PC-3 (cell line): ENCODE measurements around the gene SLC44A3. TPM values are rescaled to one million over a fixed set of nuclear protein-coding genes. Genes with fewer than 3 reads are reported as not detected.

ENCODE experiments used
- ATAC-seq: fragments of 200-7000 bp; cut with Tn5 transposase; 2 replicates; pipeline ENCODE4 v1.9.1; 2020; ENCODE audit warnings: mild to moderate bottlenecking, moderate library complexity
- BruUV-seq: library from RNA; stranded (reverse); fragments of 400-500 nt; replicated peaks from 2 replicates; lab custom pipeline; 2021; lab: Mats Ljungman, UMichigan
- CTCF ChIA-PET: fragments of 300-600 bp; sonication (Branson Sonifier 250); formaldehyde crosslinking; loops from one replicate; lab custom pipeline; 2022; ENCODE audit warnings: antibody characterized with exemption; lab: Charles Lee
- POLR2A ChIA-PET: fragments of 300-600 bp; sonication (Branson Sonifier 250); formaldehyde crosslinking; loops from one replicate; lab custom pipeline; 2022; ENCODE audit warnings: antibody characterized with exemption; ENCODE audit not compliant: unreplicated experiment; lab: Charles Lee
- DNase-seq: peaks from one replicate; pipeline ENCODE4 v3.0.0-alpha.2; 2015
- H2AFZ ChIP-seq: fragments of 300-600 bp; sonication (generic); 2 replicates; pipeline ENCODE4 v1.6.0; 2016; ENCODE audit warnings: antibody characterized with exemption, low read length
- H3F3A ChIP-seq: fragments of 300-600 bp; sonication (generic); one replicate; pipeline ENCODE4 v1.6.0; 2017; ENCODE audit warnings: antibody characterized with exemption, low read length, control low read depth, mild to moderate bottlenecking; ENCODE audit not compliant: unreplicated experiment
- H3K27ac ChIP-seq: fragments of 300-600 bp; sonication (generic); 2 replicates; pipeline ENCODE4 v1.5.1; 2016; ENCODE audit warnings: mild to moderate bottlenecking, low read length
- H3K27me3 ChIP-seq: fragments of 300-600 bp; sonication (generic); 2 replicates; pipeline ENCODE4 v1.6.1; 2016; ENCODE audit warnings: low read length, mixed read lengths
- H3K36me3 ChIP-seq: fragments of 300-600 bp; sonication (generic); 2 replicates; pipeline ENCODE4 v1.6.1; 2016; ENCODE audit warnings: low read depth, mixed run types, low read length, mixed read lengths
- H3K4me1 ChIP-seq: fragments of 300-600 bp; sonication (generic); 2 replicates; pipeline ENCODE4 v1.5.1; 2016; ENCODE audit warnings: low read length; ENCODE audit not compliant: insufficient read depth
- H3K4me2 ChIP-seq: fragments of 300-600 bp; sonication (generic); 2 replicates; pipeline ENCODE4 v1.6.0; 2016; ENCODE audit warnings: low read length
- H3K4me3 ChIP-seq: fragments of 300-600 bp; sonication (generic); 2 replicates; pipeline ENCODE4 v1.5.1; 2016; ENCODE audit warnings: mild to moderate bottlenecking, low read length, mixed read lengths
- H3K79me2 ChIP-seq: fragments of 300-600 bp; sonication (generic); 2 replicates; pipeline ENCODE4 v1.6.1; 2017; ENCODE audit warnings: low read length, mixed read lengths
- H3K9ac ChIP-seq: fragments of 300-600 bp; sonication (generic); 2 replicates; pipeline ENCODE4 v1.6.0; 2016; ENCODE audit warnings: mild to moderate bottlenecking, low read length
- H3K9me2 ChIP-seq: fragments of 300-600 bp; sonication (generic); replicated peaks from 2 replicates; pipeline ENCODE4 v1.6.1; 2016; ENCODE audit warnings: mixed run types, low read length, mixed read lengths
- H3K9me3 ChIP-seq: fragments of 300-600 bp; sonication (generic); 2 replicates; pipeline ENCODE4 v1.6.1; 2016; ENCODE audit warnings: low read length, mixed read lengths
- H4K20me1 ChIP-seq: fragments of 300-600 bp; sonication (generic); 2 replicates; pipeline ENCODE4 v1.6.1; 2016; ENCODE audit warnings: low read length, mixed read lengths
- CTCF ChIP-seq: fragments of 300-600 bp; sonication (generic); conservative IDR thresholded peaks from 2 replicates; pipeline ENCODE4 v1.5.1; 2017; ENCODE audit warnings: antibody characterized with exemption, low read depth, mild to moderate bottlenecking, low read length
- EZH2 ChIP-seq: fragments of 300-600 bp; sonication (generic); IDR thresholded peaks from one replicate; pipeline ENCODE4 v1.6.1; 2017; ENCODE audit warnings: antibody characterized with exemption, mild to moderate bottlenecking, low read length; ENCODE audit not compliant: unreplicated experiment
- EZH2phosphoT487 ChIP-seq: fragments of 300-600 bp; sonication (generic); IDR thresholded peaks from 2 replicates; pipeline ENCODE4 v1.6.1; 2018; ENCODE audit warnings: mild to moderate bottlenecking, antibody characterized with exemption, low read length, borderline replicate concordance
- intact Hi-C: fragments of 100-400 bp; cut with micrococcal nuclease; formaldehyde crosslinking; loops from 2 replicates; pipeline ENCODE4 v1.9.0; 2023
- total RNA-seq: library from RNA; depleted of rRNA; stranded (reverse); fragments of >200 nt; gene quantifications from 2 replicates; pipeline ENCODE4 v1.2.3, GENCODE V29; 2014

The SLC44A3 gene
- total RNA-seq, 1 experiment from 2014 or later = 9.2 TPM

GRCh38 chr1:94925561-94926125 is 105.5 kb downstream of the SLC44A3 start:
- H3K4me3 ChIP-seq = peak overlapping the region; percentile 89
- peaks cover 3% of the 10 kb centered on the region for H3F3A ChIP-seq
- POLR2A ChIA-PET = no interaction called here
- peaks cover 25% of the 10 kb centered on the region for H3K36me3 ChIP-seq
- H3K4me1 ChIP-seq = peaks cover 29% of the 10 kb centered on the region
- ATAC-seq (peak; percentile 63), DNase-seq (peak; percentile 95)
- H3K9me3 ChIP-seq = no peaks in the 10 kb centered on the region
- peaks cover 62% of the 10 kb centered on the region for H3K79me2 ChIP-seq
- H4K20me1 ChIP-seq = peaks cover 42% of the 10 kb centered on the region
- H3K9ac ChIP-seq = peak overlapping the region; percentile 87
- no TSS peak for BruUV-seq
- no peaks in the 10 kb centered on the region for H3K27me3 ChIP-seq
- intact Hi-C loops = loop anchor here (1.0 to 2.0 kb wide), 3 partner anchors 37 to 116 kb away; no protein-coding TSS in a partner anchor
- H3K27ac ChIP-seq = peak overlapping the region; percentile 84
- CTCF ChIA-PET = interaction anchor here (1.0 kb wide), 1 partner anchor 71 kb away, joined by 4 read pairs; no protein-coding TSS in a partner anchor
- H2AFZ ChIP-seq = peak overlapping the region; percentile 66
- TF ChIP-seq EZH2phosphoT487 (no peak), CTCF (no peak), EZH2 (no peak)
- peak overlapping the region; percentile 86 for H3K4me2 ChIP-seq
- no peaks in the 10 kb centered on the region for H3K9me2 ChIP-seq

GRCh38 chr1:94926126-94926914 is 106.2 kb downstream of the SLC44A3 start:
- Histone ChIP-seq H3K4me2 (peak overlapping the region; percentile 86), H2AFZ (peak overlapping the region; percentile 66), H3K4me3 (peak overlapping the region; percentile 89), H3K9me3 (no peaks in the 10 kb centered on the region), H3K79me2 (peaks cover 55% of the 10 kb centered on the region), H3K9ac (peak overlapping the region; percentile 87), H3K9me2 (no peaks in the 10 kb centered on the region), H3K27ac (peak overlapping the region; percentile 84), H3F3A (peaks cover 3% of the 10 kb centered on the region), H3K4me1 (peaks cover 25% of the 10 kb centered on the region), H3K36me3 (peaks cover 21% of the 10 kb centered on the region), H3K27me3 (no peaks in the 10 kb centered on the region), H4K20me1 (peaks cover 38% of the 10 kb centered on the region)
- BruUV-seq = TSS peak; percentile 90
- TF ChIP-seq CTCF (peak; percentile 68), EZH2phosphoT487 (no peak)
- ATAC-seq (peak; percentile 49), DNase-seq (peak; percentile 56)
- intact Hi-C loops = loop anchor here (2.0 kb wide), 1 partner anchor 36 kb away; no protein-coding TSS in a partner anchor
- ChIA-PET POLR2A (interaction anchor here (0.7 kb wide), 1 partner anchor 72 kb away, joined by 4 read pairs; no protein-coding TSS in a partner anchor), CTCF (interaction anchor here (1.0 to 1.4 kb wide), 2 partner anchors 72 to 115 kb away, joined by 4 to 13 read pairs; no protein-coding TSS in a partner anchor)
